HG03280 (cell line): ENCODE data around the gene CTH.
"Not testable (repeated sequence)": the region's sequence is repeated elsewhere in the genome, so short reads cannot be mapped to it uniquely, and the experiment has no call there.

Source experiments
- ATAC-seq: cut with Tn5 transposase; IDR thresholded peaks from one replicate; pipeline ENCODE4 v1.9.1; 2021; ENCODE audit warnings: mild to moderate bottlenecking, moderate library complexity; ENCODE audit not compliant: unreplicated experiment

Gene CTH

DNA sequence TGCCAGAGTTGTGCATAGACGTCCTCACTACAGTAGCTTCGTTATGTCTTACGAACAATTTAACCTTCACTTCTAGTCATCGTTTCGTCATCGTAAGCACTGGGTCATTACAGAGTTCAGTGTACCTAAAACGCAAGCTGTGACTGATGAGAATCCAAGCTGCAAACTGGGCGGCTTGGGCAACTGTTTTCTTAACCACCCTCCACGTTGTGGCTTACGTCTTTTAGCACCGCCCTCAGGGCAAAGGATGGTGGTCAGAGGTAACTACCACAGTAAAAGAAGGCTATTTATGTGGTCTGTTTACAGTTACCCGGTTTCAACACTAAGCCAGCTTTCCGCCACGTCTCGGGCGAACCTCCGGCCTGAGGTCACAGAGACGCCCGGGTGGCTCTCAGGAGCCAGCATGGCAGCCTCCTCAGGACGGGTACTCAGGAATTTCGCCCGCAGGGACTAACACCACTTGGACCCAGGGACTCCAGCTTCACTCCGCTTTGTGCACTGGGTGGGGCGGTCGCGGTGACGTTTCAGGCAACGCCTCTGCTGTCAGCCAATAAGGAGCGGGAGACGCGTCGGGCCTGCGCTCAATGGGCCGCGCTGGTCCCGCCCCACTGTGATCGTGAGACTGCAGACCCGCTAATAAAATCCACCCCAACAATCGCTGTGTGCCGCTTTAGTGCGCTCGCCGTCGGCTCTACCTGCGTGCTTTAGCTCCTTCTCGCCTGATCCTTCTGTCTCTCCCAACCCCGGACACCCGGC, at the start of gene CTH:
Gene CTH, plus strand, starts transcription at position 665 of the 756 bp plus-strand sequence. CDS start 148 bp downstream, outside the sequence.
- peak; percentile 96 for ATAC-seq

DNA sequence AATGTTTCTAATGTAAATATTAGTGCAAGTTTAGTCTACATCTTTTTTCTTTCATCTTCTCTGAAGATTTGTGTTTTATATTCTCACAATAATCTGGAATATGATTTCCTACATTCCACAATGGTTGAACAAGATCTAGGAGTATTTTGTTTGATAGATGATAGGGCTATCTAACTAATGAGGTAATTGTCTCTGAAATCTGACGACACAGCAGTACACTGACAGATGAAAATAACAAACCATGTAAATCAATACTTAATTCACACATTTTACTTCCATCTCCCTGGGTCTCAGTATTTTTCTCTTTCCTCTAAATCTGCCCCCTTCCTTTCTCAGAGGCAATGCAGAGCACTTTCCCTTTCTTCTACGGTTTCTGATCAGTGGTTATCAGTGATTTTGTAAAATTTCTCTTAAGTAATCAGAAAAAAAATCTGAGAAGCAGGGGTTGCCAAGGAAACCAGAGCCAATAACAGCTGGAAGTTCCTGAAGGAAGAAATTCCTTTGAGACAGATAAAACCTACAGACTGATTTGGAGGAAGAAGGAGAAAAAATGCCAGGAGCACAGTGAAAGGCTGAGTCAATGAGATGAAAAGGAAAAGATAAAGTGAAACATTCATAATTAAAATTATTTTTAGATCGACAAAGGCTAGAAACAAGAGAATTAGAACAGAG, 49.2 kb upstream of the CTH start:
- no peak for ATAC-seq

DNA sequence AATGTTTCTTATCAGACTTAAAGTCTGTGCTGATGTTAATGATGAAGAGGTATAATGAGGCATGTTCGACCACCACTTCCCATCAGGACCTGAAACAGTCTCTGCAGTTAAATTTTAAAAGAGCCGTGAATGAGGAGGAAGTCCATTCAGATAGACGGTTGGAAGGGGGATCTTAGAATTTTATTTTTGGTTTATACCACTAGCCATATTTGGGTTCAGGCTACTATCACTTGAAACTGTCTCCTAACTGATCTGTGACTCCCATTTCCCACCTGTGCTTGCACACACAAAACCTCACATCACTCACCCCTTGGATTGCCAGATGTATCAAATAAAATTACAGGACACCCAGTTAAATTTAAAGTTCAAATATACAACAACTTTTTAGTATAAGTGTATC, 46.6 kb upstream of the CTH start:
- ATAC-seq = no peak

DNA sequence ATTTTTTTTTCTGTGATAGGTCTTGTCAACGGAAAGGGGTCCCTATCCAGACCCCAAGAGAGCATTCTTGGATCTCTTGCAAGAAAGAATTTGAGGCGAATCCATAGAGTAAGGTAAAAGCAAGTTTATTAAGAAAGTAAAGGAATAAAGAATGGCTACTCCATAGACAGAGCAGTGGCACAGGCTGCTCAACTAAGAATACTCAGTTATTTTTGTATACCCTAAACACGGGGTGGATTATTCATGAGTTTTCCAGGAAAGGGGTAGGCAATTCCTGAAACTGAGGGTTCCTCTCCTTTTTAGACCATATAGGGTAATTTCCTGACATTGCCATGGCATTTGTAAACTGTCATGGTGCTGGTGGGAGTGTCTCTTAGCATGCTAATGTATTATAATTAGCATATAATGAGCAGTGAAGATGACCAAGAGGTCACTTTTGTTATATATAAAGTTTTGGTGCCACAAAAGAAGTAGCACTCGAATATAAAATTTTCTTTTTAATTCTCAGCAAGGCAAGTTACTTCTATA, 44.6 kb upstream of the CTH start:
- not testable (repeated sequence) for ATAC-seq

DNA sequence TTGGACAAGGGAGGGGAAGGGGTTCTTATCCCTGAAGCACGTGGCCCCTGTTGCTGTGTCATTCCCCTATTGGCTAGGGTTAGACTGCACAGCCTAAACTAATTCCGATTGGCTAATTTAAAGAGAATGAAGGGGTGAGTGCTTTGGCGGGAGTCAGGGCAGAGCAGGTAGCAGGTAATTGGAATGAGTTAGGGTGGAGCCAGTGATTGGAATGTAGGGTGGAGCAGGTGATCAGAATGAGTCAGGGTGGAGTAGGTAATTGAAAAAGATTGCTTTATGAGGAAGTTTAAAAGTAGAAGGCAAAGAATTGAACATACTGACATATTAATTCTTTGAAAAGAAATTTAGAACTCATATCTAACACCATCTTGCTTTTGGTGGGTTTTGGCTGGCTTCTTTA, 44.1 kb upstream of the CTH start:
- not testable (repeated sequence) for ATAC-seq

DNA sequence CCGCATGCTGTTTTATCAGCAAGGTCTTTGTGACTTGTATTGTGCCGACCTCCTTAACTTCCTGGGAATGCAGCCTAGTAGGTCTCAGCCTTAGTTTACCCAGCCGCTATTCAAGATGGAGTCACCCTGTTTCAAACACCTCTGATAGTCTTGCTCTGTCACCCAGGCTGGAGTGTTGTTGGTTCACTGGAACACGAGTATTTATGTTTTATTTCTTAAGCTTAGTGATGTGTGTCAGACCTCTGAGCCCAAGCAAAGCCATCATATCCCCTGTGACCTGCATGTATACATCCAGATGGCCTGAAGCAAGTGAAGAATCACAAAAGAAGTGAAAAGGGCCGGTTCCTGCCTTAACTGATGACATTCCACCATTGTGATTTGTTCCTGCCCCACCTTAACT, 43.7 kb upstream of the CTH start:
- not testable (repeated sequence) for ATAC-seq

DNA sequence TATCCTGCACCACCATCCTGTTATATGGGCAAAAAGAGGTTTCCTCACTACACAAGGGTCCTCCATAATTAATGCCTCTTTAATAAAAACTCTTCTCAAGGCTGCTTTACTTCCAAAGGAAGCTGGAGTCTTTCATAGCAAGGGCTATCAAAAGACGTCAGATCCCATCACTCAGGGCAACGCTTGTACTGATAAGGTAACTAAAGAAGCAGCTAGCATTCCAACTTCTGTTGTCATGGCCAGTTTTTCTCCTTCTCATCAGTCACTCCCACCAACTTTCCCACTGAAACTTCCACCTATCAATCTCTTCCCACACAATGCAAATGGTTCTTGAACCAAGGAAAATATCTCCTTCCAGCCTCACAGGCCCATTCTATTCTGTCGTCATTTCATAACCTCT, 39.5 kb upstream of the CTH start:
- not testable (repeated sequence) for ATAC-seq

DNA sequence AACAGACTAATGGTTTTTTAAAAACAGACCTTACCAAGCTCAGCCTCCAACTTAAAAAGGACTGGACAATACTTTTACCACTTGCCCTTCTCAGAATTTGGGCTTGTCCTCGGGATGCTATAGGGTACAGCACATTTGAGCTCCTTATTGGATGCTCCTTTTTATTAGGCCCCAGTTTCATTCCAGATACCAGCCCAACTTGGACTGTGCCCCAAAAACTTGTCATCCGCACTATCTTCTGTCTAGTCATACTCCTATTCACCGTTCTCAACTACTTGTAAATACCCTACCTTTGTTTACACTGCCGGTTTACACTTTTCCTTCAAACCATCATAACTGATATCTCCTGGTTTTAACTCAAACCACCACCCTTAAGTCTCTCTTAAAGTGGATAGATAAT, 38.6 kb upstream of the CTH start:
- ATAC-seq = no peak

DNA sequence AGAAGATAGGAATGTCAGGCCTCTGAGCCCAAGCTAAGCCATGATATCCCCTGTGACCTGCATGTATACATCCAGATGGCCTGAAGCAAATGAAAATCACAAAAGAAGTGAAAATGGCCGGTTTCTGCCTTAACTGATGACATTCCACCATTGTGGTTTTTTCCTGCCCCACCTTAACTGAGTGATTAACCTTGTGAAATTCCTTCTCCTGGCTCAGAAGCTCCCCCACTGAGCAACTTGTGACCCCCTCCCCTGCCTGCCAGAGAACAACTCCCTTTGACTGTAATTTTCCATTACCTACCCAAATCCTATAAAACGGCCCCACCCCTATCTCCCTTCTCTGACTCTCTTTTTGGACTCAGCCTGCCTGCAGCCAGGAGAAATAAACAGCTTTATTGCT, 37.5 kb upstream of the CTH start:
- not testable (repeated sequence) for ATAC-seq

DNA sequence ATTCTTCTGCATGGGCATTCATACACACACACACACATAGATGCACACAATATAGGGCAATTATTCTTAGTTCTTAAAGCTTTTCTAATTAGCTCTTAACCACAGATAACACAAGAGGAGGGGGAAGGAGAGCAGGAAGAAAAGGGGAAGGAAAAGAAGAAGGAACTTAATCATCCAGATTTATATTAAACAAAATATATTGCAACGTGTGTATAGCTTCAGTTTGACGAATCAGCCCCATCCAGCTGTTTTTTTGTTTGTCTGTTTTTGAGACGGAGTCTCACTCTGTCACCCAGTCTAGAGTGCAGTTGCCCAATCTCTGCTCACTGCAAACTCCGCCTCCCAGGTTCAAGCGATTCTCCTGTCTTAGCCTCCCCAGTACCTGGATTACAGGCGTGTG, 34.9 kb upstream of the CTH start:
- ATAC-seq = no peak

DNA sequence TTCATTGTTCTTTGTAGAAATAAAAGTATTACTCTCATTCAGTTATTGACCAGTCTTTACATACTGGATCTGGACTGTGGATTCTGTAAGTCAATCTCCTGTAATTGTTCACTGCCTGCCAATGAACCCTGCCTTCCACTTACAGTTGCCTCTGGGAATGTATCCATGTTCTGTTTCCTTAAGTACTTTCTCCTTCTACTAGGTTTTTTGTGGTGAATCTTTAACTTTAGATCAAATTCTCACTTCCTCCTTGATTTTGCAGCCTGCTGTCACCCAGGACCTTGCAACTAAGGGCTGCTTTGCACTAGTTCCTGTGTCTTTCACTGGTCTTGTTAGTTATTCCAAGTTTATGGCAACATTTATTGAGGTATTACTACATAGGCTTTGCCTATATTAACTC, 28.4 kb upstream of the CTH start:
- ATAC-seq = peak; percentile 58

DNA sequence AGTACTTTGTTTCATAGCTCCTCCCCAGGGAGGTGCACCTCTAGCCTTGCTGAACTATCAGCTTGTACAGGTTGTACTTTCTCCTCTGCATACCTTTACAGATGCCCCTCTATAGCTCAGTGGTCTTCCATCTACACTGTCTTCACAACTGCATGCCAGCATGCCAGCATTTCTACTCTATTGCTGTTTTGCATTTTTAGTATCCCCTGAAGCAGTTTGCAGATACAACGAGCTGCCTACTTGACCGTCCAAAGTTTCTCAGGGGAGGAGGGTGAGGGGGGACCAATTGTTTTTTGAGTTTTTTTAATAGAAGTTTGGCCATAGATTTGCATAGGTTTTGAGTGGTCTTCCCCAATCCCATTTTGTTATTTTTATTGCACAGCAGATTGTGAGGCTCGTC, 27.6 kb upstream of the CTH start:
- no peak for ATAC-seq

DNA sequence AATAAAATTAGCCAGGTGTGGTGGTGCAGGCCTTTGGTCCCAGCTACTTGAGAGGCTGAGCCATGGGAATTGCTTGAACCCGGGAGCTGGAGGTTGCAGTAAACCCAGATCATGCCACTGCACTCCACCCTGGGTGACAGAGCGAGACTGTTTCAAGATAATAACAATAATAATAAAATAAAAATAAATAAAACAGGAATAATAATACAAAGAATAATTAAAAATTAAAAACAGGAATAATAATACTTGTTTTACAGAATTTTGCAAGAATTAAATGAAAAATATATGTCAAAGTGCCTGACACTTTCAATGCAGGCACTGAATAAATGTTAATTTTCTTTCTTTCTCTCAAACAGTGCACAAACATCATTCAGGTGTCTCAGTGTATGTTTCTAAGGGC, 26.5 kb upstream of the CTH start:
- ATAC-seq = no peak

DNA sequence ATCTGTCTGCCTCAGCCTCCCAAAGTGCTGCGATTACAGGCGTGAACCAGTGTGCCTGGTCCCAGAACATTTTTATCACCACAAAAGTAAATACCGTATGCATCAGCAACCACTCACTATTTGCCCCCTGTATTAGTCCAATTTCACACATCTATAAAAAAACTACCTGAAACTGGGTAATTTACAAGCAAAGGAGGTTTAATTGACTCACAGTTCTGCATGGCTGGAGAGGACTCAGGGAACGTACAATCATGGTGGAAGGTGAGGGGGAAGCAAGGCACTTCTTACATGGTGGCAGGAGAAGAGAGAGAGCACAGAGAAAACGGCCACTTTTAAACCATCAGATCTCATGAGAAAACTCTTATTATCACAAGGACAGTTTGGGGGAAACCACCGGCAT, 25.6 kb upstream of the CTH start:
- no peak for ATAC-seq

DNA sequence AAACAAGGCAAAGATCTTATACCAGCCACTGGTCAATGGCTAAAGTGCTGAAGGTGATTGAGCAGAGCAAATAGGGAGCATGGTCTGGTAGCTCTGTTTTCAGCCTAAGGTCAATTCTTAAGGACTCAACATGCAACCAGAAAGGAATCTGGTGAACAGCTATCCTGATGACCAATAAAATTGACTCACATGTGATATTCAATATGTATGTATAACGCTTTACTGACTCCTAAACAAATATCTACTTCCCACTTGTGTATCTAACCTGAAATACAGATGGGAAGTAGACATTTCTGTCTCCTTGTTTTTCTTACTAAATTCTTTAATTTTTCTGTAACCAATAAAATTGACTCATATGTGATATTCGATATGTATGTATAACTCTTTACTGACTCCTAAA, 24.9 kb upstream of the CTH start:
- no peak for ATAC-seq

DNA sequence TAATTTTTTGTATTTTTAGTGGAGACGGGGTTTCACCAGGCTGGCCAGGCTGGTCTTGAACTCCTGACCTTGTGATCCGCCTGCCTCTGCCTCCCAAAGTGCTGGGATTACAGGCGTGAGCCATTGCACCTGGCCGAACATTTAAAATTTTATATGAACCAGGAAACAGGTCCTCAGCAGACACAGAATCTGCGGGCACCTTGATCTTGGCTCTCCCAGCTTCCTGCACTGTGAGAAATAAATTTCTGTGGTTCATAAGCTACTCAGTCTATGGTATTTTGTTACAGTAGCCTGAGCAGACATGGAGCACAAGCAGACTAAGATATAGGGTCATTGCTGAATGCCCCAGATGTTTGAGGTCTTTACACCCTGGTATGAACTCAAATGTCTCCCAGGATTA, 23.6 kb upstream of the CTH start:
- no peak for ATAC-seq

DNA sequence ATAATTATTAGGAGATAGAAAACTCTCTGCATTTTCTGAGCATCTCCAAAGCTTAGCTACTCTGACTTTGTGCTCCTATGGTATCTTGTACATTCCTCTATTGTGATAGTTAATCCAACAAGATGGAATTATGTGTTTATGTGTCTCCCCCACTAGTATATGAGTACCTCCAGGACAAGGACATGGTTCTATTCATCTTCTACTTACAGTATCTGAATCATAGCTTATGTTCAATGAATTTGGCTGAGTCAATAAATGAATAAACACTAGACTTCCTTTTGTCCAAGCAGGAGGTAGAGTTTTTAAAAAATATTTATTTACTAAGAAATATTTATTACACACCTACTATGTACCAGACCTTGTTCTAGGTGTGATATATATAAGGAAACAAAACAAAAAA, 18.4 kb upstream of the CTH start:
- ATAC-seq = no peak

DNA sequence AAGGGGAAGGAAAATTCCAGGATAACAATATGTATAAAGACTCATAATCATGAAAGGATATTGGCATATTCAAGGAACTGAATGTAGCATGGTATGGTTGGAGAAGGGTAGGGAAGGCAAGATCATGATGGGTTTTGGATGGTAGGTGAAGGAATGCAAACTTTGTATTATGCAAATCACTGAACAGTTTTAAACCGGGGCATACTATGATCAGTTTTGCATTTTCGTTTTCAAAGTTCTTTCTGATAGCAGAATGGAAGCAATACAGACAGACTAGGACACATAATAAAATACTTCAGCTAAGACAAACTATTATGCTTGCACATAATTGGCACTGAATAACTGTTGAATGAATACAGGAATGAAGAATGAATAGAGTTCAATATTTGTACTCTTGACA, 14.5 kb upstream of the CTH start:
- no peak for ATAC-seq

DNA sequence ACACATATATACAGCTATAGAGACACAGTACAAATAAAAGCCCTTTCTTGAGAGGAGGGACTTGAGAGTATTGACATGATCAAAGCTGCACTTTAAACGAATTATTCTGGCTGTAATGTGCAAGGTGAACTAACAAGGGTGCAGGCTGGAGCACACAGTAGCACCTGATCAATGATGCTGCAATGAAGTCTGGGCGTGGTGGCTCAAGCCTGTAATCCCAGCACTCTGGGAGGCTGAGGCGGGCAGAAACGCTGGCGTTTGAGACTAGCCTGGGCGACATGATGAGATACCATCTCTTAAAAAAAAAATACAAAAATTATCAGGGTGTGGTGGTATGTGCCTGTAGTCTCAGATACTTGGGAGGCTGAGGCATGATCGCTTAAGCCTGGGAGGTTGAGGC, 14.1 kb upstream of the CTH start:
- no peak for ATAC-seq

DNA sequence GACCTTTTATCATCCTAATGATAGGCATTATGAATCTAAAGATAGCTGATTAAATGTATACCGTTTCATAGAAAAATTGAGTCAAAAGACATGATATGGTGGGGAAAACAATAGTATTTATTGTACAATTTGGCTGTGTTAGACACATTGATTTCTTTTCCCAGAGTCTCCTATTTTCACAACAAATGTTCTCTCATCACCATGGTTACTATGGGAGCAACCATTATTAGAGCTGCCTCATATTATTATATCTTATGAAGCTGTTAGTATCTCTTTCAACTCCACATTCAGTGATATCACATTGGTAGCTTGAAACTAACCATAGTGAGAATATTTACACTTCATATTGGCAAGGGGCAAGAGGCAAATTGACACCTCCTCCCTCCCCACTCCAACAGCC, 10.7 kb upstream of the CTH start:
- ATAC-seq = no peak

DNA sequence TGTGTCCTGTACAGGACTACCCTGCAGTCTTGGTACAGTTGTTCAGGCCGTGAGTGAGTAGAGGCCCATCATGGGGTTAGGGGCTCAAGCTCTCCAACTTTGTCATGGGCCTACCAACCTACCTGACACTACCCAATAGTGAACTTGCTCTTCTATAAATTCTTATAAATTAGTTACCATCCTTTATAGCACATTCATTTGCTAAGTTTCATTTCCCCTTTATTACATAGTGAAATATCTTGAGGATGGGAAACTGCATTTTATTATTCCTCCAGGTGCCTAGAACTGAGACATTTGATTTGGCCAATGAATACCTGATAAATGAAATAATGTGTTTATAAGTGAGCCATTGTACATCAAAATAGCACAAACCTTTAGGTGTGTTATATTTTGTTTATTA, 9.1 kb upstream of the CTH start:
- no peak for ATAC-seq

DNA sequence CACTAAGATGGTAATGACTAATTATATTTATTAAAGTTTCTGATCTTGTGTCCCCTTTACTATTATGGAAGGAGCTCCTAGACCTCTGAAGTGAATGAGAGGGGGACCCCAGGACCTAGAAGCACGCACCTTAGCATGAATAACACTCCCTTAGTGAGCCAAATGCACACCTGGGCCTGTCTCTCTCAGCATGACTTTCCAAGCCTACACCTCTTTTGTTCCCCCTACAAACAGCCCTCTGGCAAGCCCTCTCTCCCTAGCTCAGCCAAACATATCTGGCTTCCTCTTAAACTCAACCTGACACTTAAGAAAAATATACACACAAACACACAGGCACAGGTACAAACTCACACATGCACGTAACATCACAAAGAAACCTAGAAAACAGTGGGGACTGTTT, 7.3 kb upstream of the CTH start:
- no peak for ATAC-seq
